SU-DHL-6 (cell line): ENCODE measurements around the gene ST14.

ENCODE experiments used
- H2AFZ ChIP-seq: fragments of 200-600 bp; sonication (generic); 2 replicates; pipeline ENCODE4 v1.6.1; 2014; ENCODE audit warnings: low read depth, mild to moderate bottlenecking, moderate library complexity, mixed read lengths, antibody characterized with exemption, low read length; ENCODE audit not compliant: severe bottlenecking
- H3F3A ChIP-seq: fragments of 200-600 bp; shearing (Covaris generic); 2 replicates; pipeline ENCODE4 v1.6.0; 2016; ENCODE audit warnings: antibody characterized with exemption, mild to moderate bottlenecking; ENCODE audit not compliant: insufficient read depth
- H3K27ac ChIP-seq: fragments of 200-600 bp; sonication (generic); 2 replicates; pipeline ENCODE4 v1.5.1; 2016; ENCODE audit warnings: low read depth, mild to moderate bottlenecking, low read length, moderate library complexity, mixed read lengths
- H3K27me3 ChIP-seq: fragments of 200-600 bp; sonication (generic), shearing (Covaris generic); 2 replicates; pipeline ENCODE4 v1.6.0; 2014; ENCODE audit warnings: mild to moderate bottlenecking, low read length
- H3K36me3 ChIP-seq: fragments of 200-600 bp; sonication (generic); 2 replicates; pipeline ENCODE4 v1.6.1; 2014; ENCODE audit warnings: mild to moderate bottlenecking, low read length, mixed read lengths
- H3K4me2 ChIP-seq: fragments of 300-600, 200-600 bp; shearing (Covaris generic), sonication (generic); 2 replicates; pipeline ENCODE4 v1.6.0; 2014; ENCODE audit warnings: low read length, low read depth, mild to moderate bottlenecking; ENCODE audit not compliant: poor library complexity, severe bottlenecking
- H3K4me3 ChIP-seq: fragments of 200-600 bp; sonication (generic); 2 replicates; pipeline ENCODE4 v1.5.1; 2014; ENCODE audit warnings: antibody characterized with exemption, low read length, mild to moderate bottlenecking, mixed read lengths; ENCODE audit not compliant: insufficient read depth, poor library complexity, severe bottlenecking
- H3K79me2 ChIP-seq: fragments of 200-600 bp; sonication (generic); 2 replicates; pipeline ENCODE4 v1.6.1; 2014; ENCODE audit warnings: mild to moderate bottlenecking, low read length, moderate library complexity; ENCODE audit not compliant: insufficient read depth
- H3K9ac ChIP-seq: fragments of 200-600 bp; sonication (generic); 2 replicates; pipeline ENCODE4 v1.7.0; 2014; ENCODE audit warnings: mild to moderate bottlenecking, low read length
- H3K9me2 ChIP-seq: fragments of 200-600 bp; sonication (generic); replicated peaks from 2 replicates; pipeline ENCODE4 v1.6.1; 2014; ENCODE audit warnings: low read length; ENCODE audit not compliant: insufficient read depth
- H3K9me3 ChIP-seq: fragments of 200-600 bp; sonication (generic); 2 replicates; pipeline ENCODE4 v1.6.1; 2014; ENCODE audit warnings: low read length, mixed read lengths; ENCODE audit not compliant: insufficient read depth
- H4K20me1 ChIP-seq: fragments of 200-600 bp; sonication (generic); 2 replicates; pipeline ENCODE4 v1.6.1; 2014; ENCODE audit warnings: low read depth, mild to moderate bottlenecking, antibody characterized with exemption, low read length, moderate library complexity, mixed read lengths
- CTCF ChIP-seq: fragments of 200-600 bp; sonication (generic); IDR thresholded peaks from one replicate; pipeline ENCODE4 v1.5.1; 2017; ENCODE audit warnings: antibody characterized with exemption, mild to moderate bottlenecking, low read length, moderate library complexity; ENCODE audit not compliant: insufficient read depth, poor library complexity, severe bottlenecking
- EZH2phosphoT487 ChIP-seq: fragments of 200-600 bp; sonication (generic), shearing (Covaris generic); conservative IDR thresholded peaks from 2 replicates; pipeline ENCODE4 v1.6.1; 2018; ENCODE audit warnings: mild to moderate bottlenecking, antibody characterized with exemption, low read length, moderate library complexity, mixed read lengths

ST14 gene

GRCh38 chr11:130177782-130178181, 18.2 kb downstream of the ST14 start:
- Histone ChIP-seq H3K36me3 (0 out of 2 replicates have a peak, but pooled peaks cover 2% of the 10 kb centered on the region), H3F3A (peaks cover 54% of the 10 kb centered on the region), H3K79me2 (peaks cover 80% of the 10 kb centered on the region), H3K27ac (peak overlapping the region; percentile 100), H3K27me3 (no peaks in the 10 kb centered on the region), H3K9ac (peak overlapping the region; percentile 56), H3K9me2 (no peaks in the 10 kb centered on the region), H3K4me3 (no peak overlapping the region), H3K9me3 (no peaks in the 10 kb centered on the region), H4K20me1 (no peaks in the 10 kb centered on the region), H2AFZ (no peak overlapping the region), H3K4me2 (peak overlapping the region; percentile 72)
- TF ChIP-seq CTCF (no peak), EZH2phosphoT487 (no peak)

- Histone ChIP-seq H4K20me1 (no peaks in the 10 kb centered on the region), H3K9me3 (no peaks in the 10 kb centered on the region), H3K27me3 (no peaks in the 10 kb centered on the region), H3F3A (peaks cover 53% of the 10 kb centered on the region), H3K36me3 (0 out of 2 replicates have a peak, but pooled peaks cover 2% of the 10 kb centered on the region), H3K9me2 (no peaks in the 10 kb centered on the region), H3K9ac (peak overlapping the region; percentile 56), H3K79me2 (peaks cover 80% of the 10 kb centered on the region), H3K27ac (peak overlapping the region; percentile 100), H3K4me2 (peak overlapping the region; percentile 72), H3K4me3 (peak overlapping the region; percentile 20), H2AFZ (no peak overlapping the region)
- TF ChIP-seq EZH2phosphoT487 = no peak
- no peak for TF ChIP-seq CTCF
Observed at GRCh38 chr11:130178441-130179339, 19.1 kb downstream of the ST14 start.

GRCh38 chr11:130179396-130180306, 20.1 kb downstream of the ST14 start:
- peak overlapping the region; percentile 20 for H3K4me3 ChIP-seq
- peak overlapping the region; percentile 72 for H3K4me2 ChIP-seq
- no peak overlapping the region for H2AFZ ChIP-seq
- peaks cover 51% of the 10 kb centered on the region for H3F3A ChIP-seq
- no peaks in the 10 kb centered on the region for H3K27me3 ChIP-seq
- H3K27ac ChIP-seq = peak overlapping the region; percentile 100
- no peaks in the 10 kb centered on the region for H4K20me1 ChIP-seq
- H3K9me2 ChIP-seq = no peaks in the 10 kb centered on the region
- H3K79me2 ChIP-seq = peaks cover 80% of the 10 kb centered on the region
- H3K9ac ChIP-seq = peak overlapping the region; percentile 56
- H3K36me3 ChIP-seq = no peaks in the 10 kb centered on the region
- no peak for TF ChIP-seq EZH2phosphoT487
- TF ChIP-seq CTCF = no peak
- H3K9me3 ChIP-seq = no peaks in the 10 kb centered on the region
